HL-60/S4 treated with phorbol 12-myristate 13-acetate at 8.2 ng/mL for 4 days and 3 days (cell line): Measurements from ENCODE around the gene UACA.
"Not testable (repeated sequence)": the region's sequence is repeated elsewhere in the genome, so short reads cannot be mapped to it uniquely, and the experiment has no call there.

Experiments
- in situ Hi-C: fragments of 300-500 bp; cut with MboI; formaldehyde crosslinking; loops from 2 replicates; pipeline ENCODE4 v1.15.0; 2022; ENCODE audit warnings: low sequenced_read_pairs

The UACA gene

GRCh38 chr15:70629735-70630273 is 133.6 kb downstream of the UACA start:
- in situ Hi-C loops = no loop called here

GRCh38 chr15:70628549-70628896 is 134.8 kb downstream of the UACA start:
- in situ Hi-C loops = no loop called here

GRCh38 chr15:70627734-70628548 is 135.4 kb downstream of the UACA start:
- in situ Hi-C loops = no loop called here

- in situ Hi-C loops = no loop called here
These were observed 136.0 kb downstream of the UACA start for GRCh38 chr15:70627322-70627721.

GRCh38 chr15:70625438-70625837 is 137.9 kb downstream of the UACA start:
- in situ Hi-C loops = no loop called here

- in situ Hi-C loops = no loop called here
These were observed 138.3 kb downstream of the UACA start for GRCh38 chr15:70625011-70625410.

- in situ Hi-C loops = no loop called here
These were observed 144.4 kb downstream of the UACA start for GRCh38 chr15:70618929-70619328.

GRCh38 chr15:70617911-70618287 is 145.5 kb downstream of the UACA start:
- in situ Hi-C loops = no loop called here

- in situ Hi-C loops = no loop called here
These were observed 146.1 kb downstream of the UACA start for GRCh38 chr15:70617076-70617910.

- in situ Hi-C loops = not testable (repeated sequence)
These were observed 147.0 kb downstream of the UACA start for GRCh38 chr15:70616311-70616756.

- in situ Hi-C loops = no loop called here
These were observed 147.7 kb downstream of the UACA start for GRCh38 chr15:70615435-70616310.

GRCh38 chr15:70614221-70614620 is 149.1 kb downstream of the UACA start:
- in situ Hi-C loops = no loop called here

GRCh38 chr15:70613271-70613670 is 150.1 kb downstream of the UACA start:
- in situ Hi-C loops = no loop called here

- in situ Hi-C loops = no loop called here
These were observed 152.1 kb downstream of the UACA start for GRCh38 chr15:70611286-70611685.

GRCh38 chr15:70610541-70610940 is 152.8 kb downstream of the UACA start:
- in situ Hi-C loops = no loop called here

GRCh38 chr15:70609889-70610288 is 153.5 kb downstream of the UACA start:
- in situ Hi-C loops = no loop called here

GRCh38 chr15:70608144-70608543 is 155.2 kb downstream of the UACA start:
- in situ Hi-C loops = no loop called here

- in situ Hi-C loops = no loop called here
These were observed 157.6 kb downstream of the UACA start for GRCh38 chr15:70605606-70606410.

- in situ Hi-C loops = no loop called here
These were observed 158.6 kb downstream of the UACA start for GRCh38 chr15:70604666-70605315.
